HepG2 (cell line): Measurements from ENCODE around the gene VTN. TPM values are rescaled to one million over a fixed set of nuclear protein-coding genes. Genes with fewer than 3 reads are reported as not detected.

Experiments
- ATF6 ChIP-seq: sonication (generic); formaldehyde crosslinking; conservative IDR thresholded peaks from 2 replicates; pipeline ENCODE4 v1.4.0; 2020; ENCODE audit warnings: missing genetic modification reagents
- ATM ChIP-seq: fragments of 450-650 bp; IDR thresholded peaks from 2 replicates; pipeline ENCODE4 v1.7.1; 2017; ENCODE audit warnings: mild to moderate bottlenecking, borderline replicate concordance
- BCL3 ChIP-seq: sonication (generic); formaldehyde crosslinking; IDR thresholded peaks from 2 replicates; pipeline ENCODE4 v1.5.1; 2020; ENCODE audit warnings: mild to moderate bottlenecking, missing genetic modification reagents, moderate library complexity
- GABPA ChIP-seq, 2 experiments: IDR thresholded peaks; 2 replicates each; pipeline ENCODE4 v1.6.1; 2011 to 2016; ENCODE audit warnings: low read depth in 2 of 2, low read length in 1 of 2, missing biosample characterization in 1 of 2, missing genetic modification characterization in 1 of 2
- HNRNPLL ChIP-seq: fragments of 200-400 bp; formaldehyde crosslinking; IDR thresholded peaks from 2 replicates; pipeline ENCODE4 v1.6.1; 2017; ENCODE audit warnings: mild to moderate bottlenecking, low read depth, low read length; ENCODE audit not compliant: poor library complexity, severe bottlenecking
- KAT8 ChIP-seq: IDR thresholded peaks from 2 replicates; pipeline ENCODE4 v1.6.1; 2016; ENCODE audit warnings: missing genetic modification reagents, missing compliant biosample characterization
- KLF11 ChIP-seq: IDR thresholded peaks from 2 replicates; pipeline ENCODE4 v1.6.1; 2016; ENCODE audit warnings: missing compliant biosample characterization
- KLF16 ChIP-seq, 2 experiments: sonication (generic) in 1 of 2; formaldehyde crosslinking in 1 of 2; IDR thresholded peaks; 2 replicates each; pipeline versions ENCODE4 v1.6.1 to v1.8.0; 2016 to 2023; ENCODE audit warnings: missing genetic modification reagents in 2 of 2, missing compliant biosample characterization in 1 of 2
- PHB2 ChIP-seq: fragments of 450-650 bp; IDR thresholded peaks from 2 replicates; pipeline ENCODE4 v1.6.1; 2018; ENCODE audit not compliant: partially characterized antibody
- REXO4 ChIP-seq: sonication (generic); formaldehyde crosslinking; IDR thresholded peaks from 2 replicates; pipeline ENCODE4 v1.8.0; 2022; ENCODE audit warnings: missing genetic modification reagents, mild to moderate bottlenecking, borderline replicate concordance
- SAFB2 ChIP-seq: sonication (generic); formaldehyde crosslinking; IDR thresholded peaks from 2 replicates; pipeline ENCODE4 v1.5.1; 2020; ENCODE audit warnings: missing genetic modification reagents, low read depth, mild to moderate bottlenecking, borderline replicate concordance
- SALL1 ChIP-seq: sonication (generic); formaldehyde crosslinking; IDR thresholded peaks from 2 replicates; pipeline ENCODE4 v1.8.0; 2022; ENCODE audit warnings: mild to moderate bottlenecking, missing genetic modification reagents
- SKIL ChIP-seq: sonication (generic); formaldehyde crosslinking; IDR thresholded peaks from 2 replicates; pipeline ENCODE4 v1.8.0; 2022; ENCODE audit warnings: missing genetic modification reagents, mild to moderate bottlenecking, moderate library complexity, borderline replicate concordance
- SUZ12 ChIP-seq: fragments of 150-350 bp; IDR thresholded peaks from 2 replicates; pipeline ENCODE4 v1.6.1; 2014; ENCODE audit warnings: low read depth, low read length
- TBL1XR1 ChIP-seq: fragments of 150-350 bp; IDR thresholded peaks from 2 replicates; pipeline ENCODE4 v1.6.1; 2014; ENCODE audit warnings: borderline replicate concordance, low read length; ENCODE audit not compliant: partially characterized antibody
- XBP1 ChIP-seq: sonication (generic); formaldehyde crosslinking; IDR thresholded peaks from 2 replicates; pipeline ENCODE4 v1.5.0; 2020; ENCODE audit warnings: missing genetic modification reagents
- ZKSCAN5 ChIP-seq: sonication (generic); formaldehyde crosslinking; IDR thresholded peaks from 2 replicates; pipeline ENCODE4 v1.5.1; 2020; ENCODE audit warnings: mild to moderate bottlenecking, missing genetic modification reagents
- ZNF468 ChIP-seq: sonication (generic); formaldehyde crosslinking; IDR thresholded peaks from 2 replicates; pipeline ENCODE4 v1.8.0; 2022; ENCODE audit warnings: mild to moderate bottlenecking, moderate library complexity, missing genetic modification reagents
- ZNF501 ChIP-seq: sonication (generic); formaldehyde crosslinking; IDR thresholded peaks from 2 replicates; pipeline ENCODE4 v1.5.1; 2020; ENCODE audit warnings: mild to moderate bottlenecking, moderate library complexity, missing genetic modification reagents
- ZNF670 ChIP-seq: sonication (generic); formaldehyde crosslinking; IDR thresholded peaks from 2 replicates; pipeline ENCODE4 v1.8.0; 2022; ENCODE audit warnings: mild to moderate bottlenecking, missing genetic modification reagents, borderline replicate concordance
- ZNF780A ChIP-seq: sonication (generic); formaldehyde crosslinking; IDR thresholded peaks from 2 replicates; pipeline ENCODE4 v1.8.0; 2022; ENCODE audit warnings: mild to moderate bottlenecking, missing genetic modification reagents, moderate library complexity
- polyA plus RNA-seq, 8 experiments: library from polyadenylated mRNA; depleted of rRNA in 3 of 8; stranded (reverse) in 7 of 8; unstranded in 1 of 8; fragments of >200 nt; fragmentation: Illumina TruSeq in 4 of 8; extraction: Trizol in 4 of 8; gene quantifications; 2 replicates each; pipeline versions ENCODE4 v1.2.1 to v1.2.3, GENCODE V29; 2011 to 2016; ENCODE audit warnings: low read depth in 4 of 8, missing spikeins in 1 of 8, mixed read lengths in 1 of 8; ENCODE audit not compliant: insufficient read depth in 1 of 8
- total RNA-seq, 5 experiments: library from RNA; depleted of rRNA; stranded (reverse); fragments of >200 nt; fragmentation: Illumina TruSeq; extraction: Trizol; gene quantifications; 2 replicates each; pipeline ENCODE4 v1.2.3, GENCODE V29; 2016; ENCODE audit warnings: low read depth in 1 of 5
- TF ChIP-seq, protein P1 (sequence below): IDR thresholded peaks from 2 replicates; pipeline ENCODE4 v1.6.1; 2016; ENCODE audit warnings: mild to moderate bottlenecking

VTN gene
- total and polyA plus RNA-seq, 2 of the 13 experiments (the other 11 are each of a cell fraction or from before 2014, with no cell fraction given) = 108 to 131 TPM

- TF ChIP-seq ATF6 (CRISPR knock-in tag) = 0 out of 2 replicates have a peak, but pooled peaks have one; percentile 41
- TF ChIP-seq KLF11 = no peak
- no peak for TF ChIP-seq GABPA (IDR thresholded peaks at IDR 0.05; ENCODE audit: low read depth, low read length)
- TF ChIP-seq GABPA (CRISPR knock-in tag; IDR thresholded peaks at IDR 0.05; ENCODE audit: low read depth) = peak; percentile 58; the same call in 1 of the 2 replicates
- TF ChIP-seq SAFB2 (CRISPR knock-in tag) = no peak
- TF ChIP-seq REXO4 (CRISPR knock-in tag) = no peak
- no peak for TF ChIP-seq ZNF670
- peak; percentile 97 for TF ChIP-seq SALL1 (CRISPR knock-in tag)
- peak; percentile 96 for TF ChIP-seq SKIL (CRISPR knock-in tag)
- TF ChIP-seq ZKSCAN5 (CRISPR knock-in tag) = no peak
- 0 out of 2 replicates have a peak, but pooled peaks have one; percentile 22 for TF ChIP-seq BCL3 (CRISPR knock-in tag)
- TF ChIP-seq ZNF468 (CRISPR knock-in tag) = no peak
- no peak for TF ChIP-seq ATM
- TF ChIP-seq ZNF780A (CRISPR knock-in tag) = no peak
- no peak for TF ChIP-seq SUZ12
- peak in 1 of 2 experiments; percentile 79; a peak in 2 of 4 replicates for TF ChIP-seq KLF16 (CRISPR knock-in tag; IDR thresholded peaks at IDR 0.05)
- no peak for TF ChIP-seq XBP1 (CRISPR knock-in tag)
- TF ChIP-seq HNRNPLL = peak; percentile 62
- no peak for TF ChIP-seq TBL1XR1
- peak; percentile 74 for TF ChIP-seq KAT8
- TF ChIP-seq, protein P1, sequence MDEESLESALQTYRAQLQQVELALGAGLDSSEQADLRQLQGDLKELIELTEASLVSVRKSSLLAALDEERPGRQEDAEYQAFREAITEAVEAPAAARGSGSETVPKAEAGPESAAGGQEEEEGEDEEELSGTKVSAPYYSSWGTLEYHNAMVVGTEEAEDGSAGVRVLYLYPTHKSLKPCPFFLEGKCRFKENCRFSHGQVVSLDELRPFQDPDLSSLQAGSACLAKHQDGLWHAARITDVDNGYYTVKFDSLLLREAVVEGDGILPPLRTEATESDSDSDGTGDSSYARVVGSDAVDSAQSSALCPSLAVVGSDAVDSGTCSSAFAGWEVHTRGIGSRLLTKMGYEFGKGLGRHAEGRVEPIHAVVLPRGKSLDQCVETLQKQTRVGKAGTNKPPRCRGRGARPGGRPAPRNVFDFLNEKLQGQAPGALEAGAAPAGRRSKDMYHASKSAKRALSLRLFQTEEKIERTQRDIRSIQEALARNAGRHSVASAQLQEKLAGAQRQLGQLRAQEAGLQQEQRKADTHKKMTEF (CRISPR knock-in tag) = peak; percentile 92
- peak; percentile 46 for TF ChIP-seq ZNF501 (CRISPR knock-in tag)
- TF ChIP-seq PHB2 = no peak
Observed at GRCh38 chr17:28370035-28370743, at the start of gene VTN (continued).
